Sigmoid colon (tissue), 4 donors: ENCODE measurements around the gene FSTL3.

Experiments used
- CTCF ChIP-seq, 4 experiments: fragments of 450-650 bp in 3 of 4; fragments of 200-600 bp in 1 of 4; IDR thresholded peaks; one replicate each; pipeline ENCODE4 v1.5.1; 2016 to 2019; ENCODE audit warnings: antibody characterized with exemption in 4 of 4, mild to moderate bottlenecking in 3 of 4, moderate library complexity in 2 of 4
- EP300 ChIP-seq, 4 donors: sonication (generic); formaldehyde crosslinking; IDR thresholded peaks; one replicate each; pipeline ENCODE4 v1.6.1; 2017; ENCODE audit warnings: antibody characterized with exemption in 4 of 4
- POLR2AphosphoS5 ChIP-seq, 4 donors: sonication (generic); formaldehyde crosslinking; IDR thresholded peaks; one replicate each; pipeline ENCODE4 v1.6.1; 2017; ENCODE audit warnings: antibody characterized with exemption in 4 of 4

- no peak for TF ChIP-seq EP300 (IDR thresholded peaks at IDR 0.05)
- TF ChIP-seq POLR2AphosphoS5 (IDR thresholded peaks at IDR 0.05), result no peak
- no peak for TF ChIP-seq CTCF (IDR thresholded peaks at IDR 0.05)
Observed at GRCh38 chr19:634975-635652, 41.1 kb upstream of the FSTL3 start.
